Breast epithelium (tissue), 4 donors: ENCODE results near the gene COQ8B. TPM values are rescaled to one million over a fixed set of nuclear protein-coding genes. Genes with fewer than 3 reads are reported as not detected.

Experiments
- DNase-seq, 2 donors: peaks; one replicate each; pipeline ENCODE4 v3.0.0-alpha.2; 2019; ENCODE audit warnings: low spot score in 2 of 2
- H3K27ac ChIP-seq, 2 donors: fragments of 200-600 bp; sonication (generic) in 1 of 2; one replicate each; pipeline ENCODE4 v1.5.1; 2016 to 2019; ENCODE audit warnings: mild to moderate bottlenecking in 1 of 2
- H3K27me3 ChIP-seq, 2 donors: fragments of 200-600 bp; sonication (generic) in 1 of 2; one replicate each; pipeline versions ENCODE4 v1.5.1 to v1.6.0; 2017 to 2019; ENCODE audit warnings: control low read depth in 1 of 2, mild to moderate bottlenecking in 1 of 2
- H3K36me3 ChIP-seq: fragments of 200-600 bp; one replicate; pipeline ENCODE4 v1.5.1; 2019
- H3K4me1 ChIP-seq, 2 donors: fragments of 200-600 bp; sonication (generic); one replicate each; pipeline ENCODE4 v1.5.1; 2016 to 2019; ENCODE audit warnings: control low read depth in 1 of 2
- H3K4me3 ChIP-seq, 3 donors: fragments of 200-600 bp; sonication (generic); 1 replicate in 2 of 3; 2 replicates in 1 of 3; pipeline ENCODE4 v1.5.1; 2016 to 2019; ENCODE audit warnings: mild to moderate bottlenecking in 3 of 3, moderate library complexity in 2 of 3
- H3K9me3 ChIP-seq, 2 donors: fragments of 200-600 bp; sonication (generic) in 1 of 2; one replicate each; pipeline ENCODE4 v1.5.1; 2016 to 2019; ENCODE audit warnings: control low read depth in 1 of 2
- POLR2A ChIP-seq: fragments of 450-650 bp; IDR thresholded peaks from one replicate; pipeline ENCODE4 v1.6.1; 2016; ENCODE audit warnings: antibody characterized with exemption, mild to moderate bottlenecking, moderate library complexity
- POLR2AphosphoS5 ChIP-seq, 3 donors: sonication (generic); formaldehyde crosslinking; IDR thresholded peaks; one replicate each; pipeline ENCODE4 v1.6.1; 2017; ENCODE audit warnings: antibody characterized with exemption in 3 of 3
- intact Hi-C: fragments of 100-400 bp; cut with DNase I; formaldehyde crosslinking; loops from one replicate; pipeline ENCODE4 v1.15.1; 2023; ENCODE audit warnings: low total_unique reads
- total RNA-seq, 3 donors: library from RNA; depleted of rRNA; stranded (reverse); fragments of >200 nt; gene quantifications; one replicate each; pipeline ENCODE4 v1.1.0, GENCODE V29; 2016
- TF ChIP-seq, protein P1 (sequence below), 3 donors: fragments of 450-650 bp; IDR thresholded peaks; one replicate each; pipeline ENCODE4 v1.5.1; 2016 to 2017; ENCODE audit warnings: antibody characterized with exemption in 3 of 3, mild to moderate bottlenecking in 3 of 3, moderate library complexity in 3 of 3

COQ8B gene
- total RNA-seq, 3 donors from 2014 or later = 28.2 to 50.8 (median 45.7) TPM

DNA sequence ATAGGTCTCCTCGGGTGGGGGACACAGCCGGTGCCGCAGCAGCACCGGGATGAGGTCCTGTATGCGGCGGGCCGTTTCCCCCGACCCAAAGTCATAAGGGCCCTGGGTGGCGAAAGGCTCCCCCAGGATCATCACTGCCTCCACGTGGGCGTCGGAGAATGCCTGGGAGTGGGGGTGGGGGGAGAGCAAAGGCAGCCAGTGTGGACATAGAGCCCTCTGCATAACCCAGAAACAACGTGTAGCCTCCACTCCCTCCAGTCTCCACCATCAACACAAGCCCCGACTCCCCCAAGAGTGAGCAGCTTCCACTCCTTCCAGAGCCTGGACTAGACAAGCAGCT, 24.5 kb downstream of the COQ8B start:
- Histone ChIP-seq H3K4me1 (peaks cover 5 to 6% of the 10 kb centered on the region in 2 donors), H3K27me3 (no peaks in the 10 kb centered on the region), H3K36me3 (no peaks in the 10 kb centered on the region), H3K27ac (peak overlapping the region; percentile 87 to 91), H3K4me3 (no peak overlapping the region), H3K9me3 (no peaks in the 10 kb centered on the region)
- no peak for DNase-seq
- intact Hi-C loops = no loop called here
- TF ChIP-seq POLR2A (no peak), POLR2AphosphoS5 (IDR thresholded peaks at IDR 0.05) (no peak)
- TF ChIP-seq, protein P1, sequence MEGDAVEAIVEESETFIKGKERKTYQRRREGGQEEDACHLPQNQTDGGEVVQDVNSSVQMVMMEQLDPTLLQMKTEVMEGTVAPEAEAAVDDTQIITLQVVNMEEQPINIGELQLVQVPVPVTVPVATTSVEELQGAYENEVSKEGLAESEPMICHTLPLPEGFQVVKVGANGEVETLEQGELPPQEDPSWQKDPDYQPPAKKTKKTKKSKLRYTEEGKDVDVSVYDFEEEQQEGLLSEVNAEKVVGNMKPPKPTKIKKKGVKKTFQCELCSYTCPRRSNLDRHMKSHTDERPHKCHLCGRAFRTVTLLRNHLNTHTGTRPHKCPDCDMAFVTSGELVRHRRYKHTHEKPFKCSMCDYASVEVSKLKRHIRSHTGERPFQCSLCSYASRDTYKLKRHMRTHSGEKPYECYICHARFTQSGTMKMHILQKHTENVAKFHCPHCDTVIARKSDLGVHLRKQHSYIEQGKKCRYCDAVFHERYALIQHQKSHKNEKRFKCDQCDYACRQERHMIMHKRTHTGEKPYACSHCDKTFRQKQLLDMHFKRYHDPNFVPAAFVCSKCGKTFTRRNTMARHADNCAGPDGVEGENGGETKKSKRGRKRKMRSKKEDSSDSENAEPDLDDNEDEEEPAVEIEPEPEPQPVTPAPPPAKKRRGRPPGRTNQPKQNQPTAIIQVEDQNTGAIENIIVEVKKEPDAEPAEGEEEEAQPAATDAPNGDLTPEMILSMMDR (IDR thresholded peaks at IDR 0.05) = no peak

DNA sequence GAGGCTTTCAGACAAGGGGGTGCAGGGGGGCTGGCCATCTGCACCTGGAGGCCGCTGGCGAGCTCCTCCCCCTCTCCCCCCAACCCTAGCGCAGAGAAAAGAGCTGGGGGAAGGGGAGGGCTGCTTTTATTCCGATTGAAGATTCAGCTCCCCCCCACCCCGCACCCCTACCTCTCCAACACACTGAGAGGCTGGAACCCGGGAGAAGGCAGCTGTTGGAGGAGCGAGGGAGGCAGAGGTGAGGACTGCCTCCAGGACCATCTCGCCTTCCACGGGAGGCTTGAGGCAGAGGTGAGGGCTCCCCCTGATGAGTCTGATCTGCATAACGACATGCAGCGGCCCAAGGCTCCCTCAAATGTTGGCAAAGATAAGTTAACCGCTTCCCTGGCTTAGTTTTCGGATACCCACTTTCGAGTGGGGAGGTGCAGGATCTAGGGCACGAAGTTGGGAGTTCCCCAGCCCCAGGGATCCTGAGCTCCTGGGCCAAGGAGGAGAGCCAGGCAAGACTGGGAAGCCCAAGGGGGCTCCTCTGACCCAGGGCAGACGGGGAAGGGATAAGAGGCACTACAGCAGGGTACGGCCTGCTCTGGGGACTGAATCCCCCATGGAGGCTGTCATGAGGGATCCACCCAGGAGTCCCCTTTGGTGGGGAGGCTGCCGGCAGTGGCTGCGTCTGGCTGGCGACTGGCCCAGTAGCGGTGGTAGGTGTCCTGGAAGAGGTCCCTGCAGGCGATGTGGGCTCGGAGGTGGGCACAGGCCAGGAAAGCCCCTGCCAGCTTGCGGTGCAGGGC, 25.1 kb downstream of the COQ8B start:
- intact Hi-C loops = no loop called here
- Histone ChIP-seq H3K36me3 (no peaks in the 10 kb centered on the region), H3K4me1 (peaks cover 5 to 6% of the 10 kb centered on the region in 2 donors), H3K27ac (peak overlapping the region; percentile 87 to 91), H3K27me3 (no peaks in the 10 kb centered on the region), H3K9me3 (no peaks in the 10 kb centered on the region), H3K4me3 (peak overlapping the region in 2 of 3 donors; percentile 81 to 94)
- no peak for DNase-seq
- no peak for TF ChIP-seq POLR2AphosphoS5 (IDR thresholded peaks at IDR 0.05)
- TF ChIP-seq, protein P1 (IDR thresholded peaks at IDR 0.05) = no peak
- no peak for TF ChIP-seq POLR2A

DNA sequence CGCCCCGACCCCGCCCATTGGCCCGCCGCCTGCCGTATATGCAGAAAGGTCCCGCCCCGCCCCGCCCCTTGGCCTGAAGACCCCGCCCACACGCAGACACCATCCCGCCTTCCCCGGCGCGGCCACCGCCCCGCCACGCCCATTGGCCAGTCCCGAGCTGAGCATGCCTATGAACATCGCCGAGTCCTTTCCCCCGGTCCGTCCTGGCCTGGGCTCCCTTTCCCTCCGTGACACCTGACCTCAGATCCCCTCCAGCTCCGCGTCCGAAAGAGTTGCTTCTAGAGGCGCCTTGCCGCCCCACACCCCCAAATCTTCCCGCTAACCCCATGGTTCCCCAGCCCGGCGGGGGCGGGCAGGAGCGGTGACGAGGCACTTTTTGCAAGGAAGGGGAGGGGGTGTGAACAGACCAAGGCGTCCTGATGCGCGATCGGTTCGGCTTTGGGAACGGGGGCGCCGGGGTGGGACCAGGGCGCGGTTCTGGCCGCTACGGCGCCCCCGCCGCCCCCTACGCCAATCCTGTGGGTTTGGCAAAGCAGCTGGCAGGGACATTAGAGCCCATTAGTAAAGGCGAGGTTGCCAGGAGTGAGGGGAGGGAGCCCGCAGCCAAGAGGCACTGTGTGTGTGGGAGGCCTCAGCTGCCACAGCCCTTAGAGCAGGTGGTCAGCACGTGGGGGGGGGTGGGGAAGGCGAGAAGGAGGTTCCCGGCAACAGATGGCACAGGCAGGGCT, 25.8 kb downstream of the COQ8B start:
- intact Hi-C loops = no loop called here
- DNase-seq = peak; percentile 90 to 96

DNA sequence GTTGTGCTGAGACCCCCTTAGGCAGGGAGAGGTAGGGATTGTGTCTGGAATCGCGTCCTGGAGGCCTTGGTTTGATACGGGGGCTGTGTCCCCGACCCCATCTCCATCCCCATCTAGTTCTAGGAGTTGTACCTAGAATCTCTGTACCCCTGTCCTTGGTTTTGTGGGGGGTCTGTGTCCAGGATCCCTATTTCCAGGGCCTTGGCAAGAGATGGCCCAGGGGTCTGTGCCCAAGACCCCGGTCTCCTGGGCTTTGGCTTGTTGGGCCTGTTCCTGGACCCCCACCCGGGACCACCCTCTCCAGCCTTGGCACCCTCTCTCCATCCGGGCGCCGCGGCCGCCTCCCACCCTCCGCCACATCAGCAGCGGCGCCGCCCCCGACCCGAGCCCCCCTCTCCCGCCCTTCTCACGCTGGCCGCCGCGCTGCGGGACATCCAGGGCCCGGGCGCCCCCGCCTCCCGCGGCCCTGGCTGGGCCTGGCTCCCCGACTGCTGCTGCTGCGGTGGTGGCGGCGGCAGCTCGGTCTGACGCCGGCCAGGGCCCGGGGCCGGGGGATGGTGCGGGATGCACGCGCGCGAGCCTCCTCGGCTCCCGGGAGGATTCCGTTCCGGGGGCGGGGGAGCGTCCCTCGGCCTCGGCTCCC, 26.5 kb downstream of the COQ8B start, which contains the start of gene NUMBL:
Gene NUMBL (minus strand): TSS at position 602 of the 643 bp plus-strand sequence. CDS start 168 bp downstream, at position 434.
- Histone ChIP-seq H3K4me3 (peak within 1 kb of the TSS; percentile 71 to 94 (median 81)), H3K27ac (peak within 1 kb of the TSS; percentile 87 to 91), H3K36me3 (no peaks in the 10 kb centered on the region), H3K27me3 (no peaks in the 10 kb centered on the region), H3K4me1 (peaks cover 5 to 6% of the 10 kb centered on the region in 2 donors), H3K9me3 (no peaks in the 10 kb centered on the region)
- intact Hi-C loops = no loop called here
- DNase-seq = no peak
- no peak for TF ChIP-seq POLR2A
- no peak for TF ChIP-seq POLR2AphosphoS5 (IDR thresholded peaks at IDR 0.05)
- TF ChIP-seq, protein P1 (IDR thresholded peaks at IDR 0.05) = no peak

More for the DNA sequence above, 25.8 kb downstream of the COQ8B start:
- peak overlapping the region; percentile 87 to 91 for H3K27ac ChIP-seq
- H3K4me1 ChIP-seq = peaks cover 5 to 6% of the 10 kb centered on the region in 2 donors
- peak overlapping the region; percentile 71 to 94 (median 81) for H3K4me3 ChIP-seq
- no peaks in the 10 kb centered on the region for H3K9me3 ChIP-seq
- peak; percentile 44 to 76 (median 60) for TF ChIP-seq POLR2AphosphoS5 (IDR thresholded peaks at IDR 0.05)
- TF ChIP-seq, protein P1 (IDR thresholded peaks at IDR 0.05) = no peak
- peak; percentile 14 for TF ChIP-seq POLR2A
- no peaks in the 10 kb centered on the region for H3K27me3 ChIP-seq
- no peaks in the 10 kb centered on the region for H3K36me3 ChIP-seq
